NB4 (cell line): ENCODE results near the gene COL5A1.

Experiments
- POLR2A ChIP-seq: IDR thresholded peaks from 2 replicates; pipeline ENCODE4 v1.6.1; 2011; ENCODE audit warnings: mild to moderate bottlenecking; ENCODE audit not compliant: insufficient read length; ENCODE audit errors: extremely low read depth
- TF ChIP-seq, protein P1 (sequence below): IDR thresholded peaks from 2 replicates; pipeline ENCODE4 v1.6.1; 2011; ENCODE audit warnings: low read depth, low read length
- TF ChIP-seq, protein P2 (sequence below): IDR thresholded peaks from one replicate; pipeline ENCODE4 v1.5.1; 2012; ENCODE audit warnings: low read depth, low read length

DNA sequence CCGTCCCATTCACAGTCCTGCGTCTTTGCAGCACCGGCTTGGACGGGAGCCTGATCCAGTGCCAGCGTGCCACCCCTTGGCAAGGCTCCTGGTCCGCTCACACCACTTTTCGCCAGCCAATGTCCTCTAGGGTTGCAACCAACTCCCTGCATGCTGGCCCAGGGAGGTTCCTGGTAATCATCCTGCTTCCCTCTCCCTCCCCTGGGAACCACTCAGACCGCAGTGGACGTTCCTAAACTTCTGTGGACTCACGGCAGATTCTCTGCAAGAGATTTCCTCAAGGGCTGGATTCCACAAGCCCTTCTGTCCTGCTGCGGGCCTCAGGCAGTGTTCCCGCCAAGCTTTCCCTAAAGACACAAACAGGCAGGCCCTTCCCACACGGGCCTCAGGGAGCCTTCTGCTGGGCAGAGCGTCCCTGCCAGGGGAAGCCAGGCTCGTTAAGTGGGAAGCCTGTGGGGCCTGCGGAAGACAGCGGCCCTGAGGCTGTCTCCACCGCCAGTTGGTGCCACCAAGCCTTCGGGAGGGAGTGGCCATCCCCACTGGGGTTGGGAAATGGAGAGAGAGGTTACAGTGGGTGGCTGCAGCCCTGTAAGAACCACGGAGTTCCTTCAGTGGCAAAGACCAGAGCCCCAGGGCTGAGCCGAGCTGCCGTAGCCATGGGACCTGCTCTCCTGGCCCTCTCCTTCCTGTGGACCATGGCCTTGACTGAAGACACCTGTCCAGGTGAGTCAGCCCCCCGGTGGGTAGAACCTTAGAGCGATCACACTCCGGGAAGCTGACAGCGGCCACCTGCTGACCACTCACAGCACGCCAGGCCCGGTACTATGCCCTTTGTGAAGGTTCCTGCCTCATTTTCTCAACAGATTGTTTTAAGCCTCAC is 222.6 kb downstream of the COL5A1 start:
- TF ChIP-seq, protein P1, sequence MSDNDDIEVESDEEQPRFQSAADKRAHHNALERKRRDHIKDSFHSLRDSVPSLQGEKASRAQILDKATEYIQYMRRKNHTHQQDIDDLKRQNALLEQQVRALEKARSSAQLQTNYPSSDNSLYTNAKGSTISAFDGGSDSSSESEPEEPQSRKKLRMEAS: no peak
- no peak for TF ChIP-seq POLR2A
- TF ChIP-seq, protein P2, sequence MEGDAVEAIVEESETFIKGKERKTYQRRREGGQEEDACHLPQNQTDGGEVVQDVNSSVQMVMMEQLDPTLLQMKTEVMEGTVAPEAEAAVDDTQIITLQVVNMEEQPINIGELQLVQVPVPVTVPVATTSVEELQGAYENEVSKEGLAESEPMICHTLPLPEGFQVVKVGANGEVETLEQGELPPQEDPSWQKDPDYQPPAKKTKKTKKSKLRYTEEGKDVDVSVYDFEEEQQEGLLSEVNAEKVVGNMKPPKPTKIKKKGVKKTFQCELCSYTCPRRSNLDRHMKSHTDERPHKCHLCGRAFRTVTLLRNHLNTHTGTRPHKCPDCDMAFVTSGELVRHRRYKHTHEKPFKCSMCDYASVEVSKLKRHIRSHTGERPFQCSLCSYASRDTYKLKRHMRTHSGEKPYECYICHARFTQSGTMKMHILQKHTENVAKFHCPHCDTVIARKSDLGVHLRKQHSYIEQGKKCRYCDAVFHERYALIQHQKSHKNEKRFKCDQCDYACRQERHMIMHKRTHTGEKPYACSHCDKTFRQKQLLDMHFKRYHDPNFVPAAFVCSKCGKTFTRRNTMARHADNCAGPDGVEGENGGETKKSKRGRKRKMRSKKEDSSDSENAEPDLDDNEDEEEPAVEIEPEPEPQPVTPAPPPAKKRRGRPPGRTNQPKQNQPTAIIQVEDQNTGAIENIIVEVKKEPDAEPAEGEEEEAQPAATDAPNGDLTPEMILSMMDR: no peak
